ENCODE results near the gene AGTPBP1.
A peak's percentile ranks its signal among the peaks of the same experiment; 100 is the strongest.

The AGTPBP1 gene

DNA sequence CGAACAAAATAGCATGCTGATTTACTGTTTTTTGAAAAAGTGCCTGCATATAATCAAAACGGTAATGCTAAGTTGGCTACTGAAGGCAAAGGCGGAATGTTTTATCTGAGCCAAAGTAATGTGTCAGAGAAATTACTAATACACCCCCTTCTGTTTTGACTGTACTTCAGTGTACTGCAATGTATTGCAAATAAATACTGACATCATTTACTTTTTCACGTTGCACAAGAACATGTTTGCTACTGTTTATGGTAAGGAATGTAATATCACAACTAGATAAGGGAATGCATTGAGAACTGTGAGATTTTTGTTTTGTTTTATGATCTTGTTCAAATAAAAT is 813 bp upstream of the AGTPBP1 start:
- Histone ChIP-seq H3K79me2 (ENCODE audit: low read length) (peaks cover 39% of the 10 kb centered on the region), H4K20me1 (ENCODE audit: insufficient read depth, low read length) (peaks cover 6% of the 10 kb centered on the region; the same call in 1 of the 2 replicates), H3K4me1 (ENCODE audit: low read length) (peaks cover 18% of the 10 kb centered on the region), H3K9ac (ENCODE audit: low read length) (peak overlapping the region; percentile 71), H2AFZ (ENCODE audit: low read depth, low read length) (peak overlapping the region; percentile 90), H3K27me3 (ENCODE audit: low read depth, low read length) (peaks cover 16% of the 10 kb centered on the region), H3K36me3 (replicated peaks; ENCODE audit: low read depth, low read length) (no peaks in the 10 kb centered on the region), H3K4me3 (ENCODE audit: low read length) (peak overlapping the region; percentile 84), H3K4me2 (ENCODE audit: low read length) (peak overlapping the region; percentile 89), H3K9me3 (ENCODE audit: insufficient read depth, low read length) (no peaks in the 10 kb centered on the region), H3K27ac (ENCODE audit: low read length) (peak overlapping the region; percentile 62)
- TF ChIP-seq, protein P1, sequence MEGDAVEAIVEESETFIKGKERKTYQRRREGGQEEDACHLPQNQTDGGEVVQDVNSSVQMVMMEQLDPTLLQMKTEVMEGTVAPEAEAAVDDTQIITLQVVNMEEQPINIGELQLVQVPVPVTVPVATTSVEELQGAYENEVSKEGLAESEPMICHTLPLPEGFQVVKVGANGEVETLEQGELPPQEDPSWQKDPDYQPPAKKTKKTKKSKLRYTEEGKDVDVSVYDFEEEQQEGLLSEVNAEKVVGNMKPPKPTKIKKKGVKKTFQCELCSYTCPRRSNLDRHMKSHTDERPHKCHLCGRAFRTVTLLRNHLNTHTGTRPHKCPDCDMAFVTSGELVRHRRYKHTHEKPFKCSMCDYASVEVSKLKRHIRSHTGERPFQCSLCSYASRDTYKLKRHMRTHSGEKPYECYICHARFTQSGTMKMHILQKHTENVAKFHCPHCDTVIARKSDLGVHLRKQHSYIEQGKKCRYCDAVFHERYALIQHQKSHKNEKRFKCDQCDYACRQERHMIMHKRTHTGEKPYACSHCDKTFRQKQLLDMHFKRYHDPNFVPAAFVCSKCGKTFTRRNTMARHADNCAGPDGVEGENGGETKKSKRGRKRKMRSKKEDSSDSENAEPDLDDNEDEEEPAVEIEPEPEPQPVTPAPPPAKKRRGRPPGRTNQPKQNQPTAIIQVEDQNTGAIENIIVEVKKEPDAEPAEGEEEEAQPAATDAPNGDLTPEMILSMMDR (IDR thresholded peaks at IDR 0.05; ENCODE audit: low read depth, low read length): no peak
- no peak for TF ChIP-seq EZH2phosphoT487 (IDR thresholded peaks at IDR 0.05; ENCODE audit: low read depth)

DNA sequence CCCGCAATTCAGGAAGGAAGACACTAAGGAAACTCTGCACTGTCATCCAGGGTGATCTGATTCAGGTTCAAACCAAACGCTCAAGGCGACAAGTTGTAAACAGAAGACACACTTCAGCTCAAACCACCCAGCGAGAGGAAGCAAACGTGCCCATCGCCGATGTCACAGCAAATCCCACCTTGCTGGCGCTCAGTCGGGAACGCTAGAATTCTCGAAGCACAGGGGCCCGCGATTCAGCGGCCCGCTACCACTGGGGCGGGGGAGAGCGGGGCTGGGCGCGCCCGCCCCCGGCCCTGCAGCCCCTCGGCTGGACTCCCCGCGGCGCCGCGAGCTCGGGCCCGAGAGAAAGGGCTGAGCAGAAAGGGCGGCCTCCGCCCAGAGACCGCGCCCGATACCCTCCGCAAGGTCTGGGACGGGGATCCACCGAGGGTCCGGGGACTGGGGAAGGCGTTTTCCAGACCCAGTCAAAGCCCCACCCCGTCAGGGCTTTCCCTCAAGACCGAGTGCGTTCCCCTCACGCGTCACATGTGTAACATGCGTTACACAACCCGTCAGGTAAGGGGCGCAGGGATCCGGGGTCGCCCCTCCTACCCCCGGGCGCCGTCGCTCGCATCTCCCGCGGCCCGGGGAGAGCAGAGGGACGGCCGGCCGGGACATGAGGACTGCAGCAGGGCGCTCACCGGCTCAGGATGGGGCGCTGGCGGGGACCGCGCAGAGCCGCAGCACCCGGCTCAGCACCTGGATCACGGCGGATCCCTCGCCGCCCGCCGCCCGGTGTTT is 469 bp downstream of the AGTPBP1 start:
- TF ChIP-seq, protein P1 (IDR thresholded peaks at IDR 0.05; ENCODE audit: low read depth, low read length): no peak
- Histone ChIP-seq H3K27me3 (ENCODE audit: low read depth, low read length) (peaks cover 16% of the 10 kb centered on the region), H3K27ac (ENCODE audit: low read length) (peak overlapping the region; percentile 63), H3K9ac (ENCODE audit: low read length) (peak overlapping the region; percentile 78), H3K9me3 (ENCODE audit: insufficient read depth, low read length) (no peaks in the 10 kb centered on the region), H3K4me3 (ENCODE audit: low read length) (peak overlapping the region; percentile 88), H4K20me1 (ENCODE audit: insufficient read depth, low read length) (peaks cover 6% of the 10 kb centered on the region; the same call in 1 of the 2 replicates), H2AFZ (ENCODE audit: low read depth, low read length) (peak overlapping the region; percentile 88), H3K4me1 (ENCODE audit: low read length) (peaks cover 18% of the 10 kb centered on the region), H3K36me3 (replicated peaks; ENCODE audit: low read depth, low read length) (no peaks in the 10 kb centered on the region), H3K79me2 (ENCODE audit: low read length) (peaks cover 52% of the 10 kb centered on the region), H3K4me2 (ENCODE audit: low read length) (peak overlapping the region; percentile 82)

DNA sequence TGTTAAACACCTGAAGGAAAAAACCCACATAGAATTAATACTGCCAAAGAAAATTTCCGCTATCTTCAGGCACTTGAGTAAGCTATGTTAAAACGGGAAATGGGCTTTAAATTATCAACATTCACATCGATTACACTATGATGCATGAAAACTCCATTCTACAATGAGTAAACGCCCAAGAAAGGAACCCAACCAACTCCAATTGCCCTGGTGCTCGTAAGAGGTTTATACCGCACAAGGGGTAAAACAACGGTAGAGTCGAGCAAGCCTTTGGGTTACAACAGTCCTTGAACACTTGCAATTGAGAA is 1.0 kb downstream of the AGTPBP1 start:
- H3K4me3 ChIP-seq (ENCODE audit: low read length): peak overlapping the region; percentile 88

DNA sequence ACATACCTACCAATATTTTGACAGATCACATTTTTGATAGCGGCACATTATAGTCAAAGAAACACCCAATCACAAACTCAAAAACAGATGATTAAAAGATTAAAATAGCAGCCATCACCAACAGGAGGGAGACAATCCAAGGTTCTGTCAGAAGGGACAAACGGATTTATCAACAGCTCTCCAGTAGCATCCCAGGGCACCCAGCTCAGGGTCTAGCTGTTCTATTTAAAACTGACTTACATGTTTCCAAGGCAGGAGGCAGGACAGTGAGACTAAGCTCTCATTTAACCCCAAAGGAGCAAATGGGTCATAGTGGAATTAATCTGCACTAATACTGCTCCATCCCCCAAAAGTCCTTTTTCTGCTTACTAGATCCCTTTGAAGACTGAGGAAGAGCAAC is 3.2 kb downstream of the AGTPBP1 start:
- H3K79me2 ChIP-seq (ENCODE audit: low read length): peaks cover 76% of the 10 kb centered on the region
- TF ChIP-seq EZH2phosphoT487 (IDR thresholded peaks at IDR 0.05; ENCODE audit: low read depth): no peak
- TF ChIP-seq, protein P1 (IDR thresholded peaks at IDR 0.05; ENCODE audit: low read depth, low read length): no peak
- no peak overlapping the region for H3K9ac ChIP-seq (ENCODE audit: low read length)

More for the DNA sequence above, 1.0 kb downstream of the AGTPBP1 start:
- no peaks in the 10 kb centered on the region for H3K9me3 ChIP-seq (ENCODE audit: insufficient read depth, low read length)
- peak overlapping the region; percentile 63 for H3K27ac ChIP-seq (ENCODE audit: low read length)
- TF ChIP-seq, protein P1 (IDR thresholded peaks at IDR 0.05; ENCODE audit: low read depth, low read length): no peak
- TF ChIP-seq EZH2phosphoT487 (IDR thresholded peaks at IDR 0.05; ENCODE audit: low read depth): no peak
- peaks cover 57% of the 10 kb centered on the region for H3K79me2 ChIP-seq (ENCODE audit: low read length)
- H3K9ac ChIP-seq (ENCODE audit: low read length): peak overlapping the region; percentile 78
- no peaks in the 10 kb centered on the region for H3K36me3 ChIP-seq (replicated peaks; ENCODE audit: low read depth, low read length)
- H3K4me2 ChIP-seq (ENCODE audit: low read length): peak overlapping the region; percentile 82
- H2AFZ ChIP-seq (ENCODE audit: low read depth, low read length): peak overlapping the region; percentile 88; the same call in 1 of the 2 replicates
- H3K4me1 ChIP-seq (ENCODE audit: low read length): peaks cover 18% of the 10 kb centered on the region
- H4K20me1 ChIP-seq (ENCODE audit: insufficient read depth, low read length): peaks cover 6% of the 10 kb centered on the region; the same call in 1 of the 2 replicates
- H3K27me3 ChIP-seq (ENCODE audit: low read depth, low read length): peaks cover 16% of the 10 kb centered on the region

More for the DNA sequence above, 3.2 kb downstream of the AGTPBP1 start:
- H3K9me3 ChIP-seq (ENCODE audit: insufficient read depth, low read length): no peaks in the 10 kb centered on the region
- H3K36me3 ChIP-seq (replicated peaks; ENCODE audit: low read depth, low read length): no peaks in the 10 kb centered on the region
- no peak overlapping the region for H3K27ac ChIP-seq (ENCODE audit: low read length)
- H3K4me3 ChIP-seq (ENCODE audit: low read length): no peak overlapping the region
- H4K20me1 ChIP-seq (ENCODE audit: insufficient read depth, low read length): peaks cover 6% of the 10 kb centered on the region
- H3K4me2 ChIP-seq (ENCODE audit: low read length): no peak overlapping the region
- peaks cover 16% of the 10 kb centered on the region for H3K4me1 ChIP-seq (ENCODE audit: low read length)
- H2AFZ ChIP-seq (ENCODE audit: low read depth, low read length): no peak overlapping the region
- H3K27me3 ChIP-seq (ENCODE audit: low read depth, low read length): no peaks in the 10 kb centered on the region; the same call in 1 of the 2 replicates

Data from OCI-LY3 (cell line).